ENCODE results near the gene ARHGAP1. TPM values are rescaled to one million over a fixed set of nuclear protein-coding genes. Genes with fewer than 3 reads are reported as not detected.

Gene ARHGAP1
- total RNA-seq, 1 donor from 2014 or later = 58.2 TPM

DNA sequence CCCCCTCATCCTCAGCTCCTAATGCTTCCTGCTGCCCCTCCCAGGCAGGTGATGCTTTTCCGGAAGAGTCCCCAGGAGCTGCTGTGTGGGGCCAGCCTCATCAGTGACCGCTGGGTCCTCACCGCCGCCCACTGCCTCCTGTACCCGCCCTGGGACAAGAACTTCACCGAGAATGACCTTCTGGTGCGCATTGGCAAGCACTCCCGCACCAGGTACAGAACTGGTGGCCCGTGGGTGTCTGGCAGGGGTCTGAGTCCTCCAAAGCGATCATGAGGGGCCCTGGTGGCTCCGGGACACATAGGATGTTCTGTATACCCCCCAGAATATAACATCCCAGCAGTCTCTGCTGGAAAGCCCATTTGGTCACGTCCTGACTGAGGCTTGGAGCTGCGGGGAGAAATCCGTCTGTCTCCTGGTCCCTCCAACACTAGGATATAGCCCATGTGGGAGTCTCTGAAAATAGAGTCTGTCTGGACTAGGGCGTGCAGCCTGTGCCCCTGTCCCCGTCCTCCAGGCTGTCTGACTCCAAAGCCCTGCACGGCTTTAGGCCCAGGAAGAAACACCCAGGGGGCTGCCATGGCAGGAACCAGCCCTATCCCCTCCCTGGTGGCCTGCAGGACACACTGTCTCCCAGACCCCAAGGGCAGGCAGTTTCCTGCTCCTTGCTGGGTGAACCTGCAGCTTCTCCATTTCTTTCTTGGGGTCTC lies 27.7 kb upstream of the ARHGAP1 start:
- Mint-ChIP-seq H3K27me3 (no peaks in the 10 kb centered on the region), H3K27ac (no peak overlapping the region), H3K36me3 (no peaks in the 10 kb centered on the region), H3K9me3 (no peaks in the 10 kb centered on the region), H3K4me3 (no peak overlapping the region), H3K4me1 (ENCODE audit: unreplicated experiment) (no peaks in the 10 kb centered on the region)
- DNase-seq (ENCODE audit: extremely low spot score, unreplicated experiment) = no peak
- TF ChIP-seq, protein P1, sequence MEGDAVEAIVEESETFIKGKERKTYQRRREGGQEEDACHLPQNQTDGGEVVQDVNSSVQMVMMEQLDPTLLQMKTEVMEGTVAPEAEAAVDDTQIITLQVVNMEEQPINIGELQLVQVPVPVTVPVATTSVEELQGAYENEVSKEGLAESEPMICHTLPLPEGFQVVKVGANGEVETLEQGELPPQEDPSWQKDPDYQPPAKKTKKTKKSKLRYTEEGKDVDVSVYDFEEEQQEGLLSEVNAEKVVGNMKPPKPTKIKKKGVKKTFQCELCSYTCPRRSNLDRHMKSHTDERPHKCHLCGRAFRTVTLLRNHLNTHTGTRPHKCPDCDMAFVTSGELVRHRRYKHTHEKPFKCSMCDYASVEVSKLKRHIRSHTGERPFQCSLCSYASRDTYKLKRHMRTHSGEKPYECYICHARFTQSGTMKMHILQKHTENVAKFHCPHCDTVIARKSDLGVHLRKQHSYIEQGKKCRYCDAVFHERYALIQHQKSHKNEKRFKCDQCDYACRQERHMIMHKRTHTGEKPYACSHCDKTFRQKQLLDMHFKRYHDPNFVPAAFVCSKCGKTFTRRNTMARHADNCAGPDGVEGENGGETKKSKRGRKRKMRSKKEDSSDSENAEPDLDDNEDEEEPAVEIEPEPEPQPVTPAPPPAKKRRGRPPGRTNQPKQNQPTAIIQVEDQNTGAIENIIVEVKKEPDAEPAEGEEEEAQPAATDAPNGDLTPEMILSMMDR (conservative IDR thresholded peaks at IDR 0.05) = no peak

DNA sequence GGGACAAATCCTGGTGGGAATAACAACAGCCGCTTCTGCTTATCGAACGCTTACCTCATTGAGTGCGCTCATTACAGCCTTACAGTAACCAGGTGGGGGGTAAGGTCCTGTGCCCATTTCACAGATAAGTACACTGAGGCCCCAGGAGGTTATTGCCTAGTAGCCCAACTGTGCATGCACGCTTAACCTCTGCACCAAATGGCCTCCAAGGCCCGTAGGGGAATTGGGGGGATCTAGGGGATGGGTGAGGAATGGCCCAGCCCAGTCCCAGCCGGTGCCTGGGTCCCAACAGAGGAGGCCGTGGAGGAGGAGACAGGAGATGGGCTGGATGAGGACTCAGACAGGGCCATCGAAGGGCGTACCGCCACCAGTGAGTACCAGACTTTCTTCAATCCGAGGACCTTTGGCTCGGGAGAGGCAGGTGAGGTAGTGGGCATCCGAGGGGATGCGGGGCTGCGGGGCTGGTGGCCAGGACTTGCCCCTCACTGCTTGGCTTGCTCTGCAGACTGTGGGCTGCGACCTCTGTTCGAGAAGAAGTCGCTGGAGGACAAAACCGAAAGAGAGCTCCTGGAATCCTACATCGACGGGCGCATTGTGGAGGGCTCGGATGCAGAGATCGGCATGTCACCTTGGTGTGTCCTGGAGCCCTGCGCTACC lies 25.9 kb upstream of the ARHGAP1 start:
- H3K4me3 Mint-ChIP-seq = no peak overlapping the region
- H3K27ac Mint-ChIP-seq = no peak overlapping the region
- TF ChIP-seq, protein P1 (conservative IDR thresholded peaks at IDR 0.05) = no peak
- no peaks in the 10 kb centered on the region for H3K4me1 Mint-ChIP-seq (ENCODE audit: unreplicated experiment)
- H3K9me3 Mint-ChIP-seq = no peaks in the 10 kb centered on the region
- H3K27me3 Mint-ChIP-seq = no peaks in the 10 kb centered on the region
- H3K36me3 Mint-ChIP-seq = no peaks in the 10 kb centered on the region
- DNase-seq (ENCODE audit: extremely low spot score, unreplicated experiment) = no peak

DNA sequence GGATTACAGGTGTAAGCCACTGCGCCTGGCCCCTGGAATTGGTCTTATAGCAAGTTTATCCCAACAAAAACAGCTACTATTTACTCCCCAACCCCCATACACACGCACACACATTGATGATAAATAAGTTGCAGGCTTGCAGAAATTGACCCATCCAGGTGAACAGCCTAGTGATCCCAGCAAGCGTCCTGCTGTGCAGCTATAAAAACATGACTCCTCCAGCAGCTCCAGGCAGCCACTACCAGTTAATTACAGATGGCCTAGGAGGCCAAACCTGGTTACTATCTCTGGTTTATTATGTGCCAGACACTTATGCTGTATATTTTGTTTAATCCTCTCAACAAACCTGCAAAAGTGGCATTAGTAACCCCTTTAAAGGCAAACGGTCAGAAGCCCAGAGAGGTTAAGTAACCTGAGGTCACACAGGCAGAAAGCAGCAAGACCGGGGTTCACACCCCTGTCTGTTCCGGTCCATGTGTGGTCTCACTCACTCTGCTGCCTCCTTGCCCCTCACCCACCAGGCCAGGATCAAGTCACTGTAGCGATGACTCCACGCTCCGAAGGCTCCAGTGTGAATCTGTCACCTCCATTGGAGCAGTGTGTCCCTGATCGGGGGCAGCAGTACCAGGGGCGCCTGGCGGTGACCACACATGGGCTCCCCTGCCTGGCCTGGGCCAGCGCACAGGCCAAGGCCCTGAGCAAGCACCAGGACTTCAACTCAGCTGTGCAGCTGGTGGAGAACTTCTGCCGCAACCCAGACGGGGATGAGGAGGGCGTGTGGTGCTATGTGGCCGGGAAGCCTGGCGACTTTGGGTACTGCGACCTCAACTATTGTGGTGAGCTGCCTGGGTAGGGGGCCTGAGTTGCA lies 25.2 kb upstream of the ARHGAP1 start:
- Mint-ChIP-seq H3K4me3 (no peak overlapping the region), H3K27me3 (no peaks in the 10 kb centered on the region), H3K9me3 (no peaks in the 10 kb centered on the region), H3K27ac (no peak overlapping the region), H3K4me1 (ENCODE audit: unreplicated experiment) (no peaks in the 10 kb centered on the region), H3K36me3 (no peaks in the 10 kb centered on the region)
- TF ChIP-seq, protein P1 (conservative IDR thresholded peaks at IDR 0.05) = no peak
- no peak for DNase-seq (ENCODE audit: extremely low spot score, unreplicated experiment)

DNA sequence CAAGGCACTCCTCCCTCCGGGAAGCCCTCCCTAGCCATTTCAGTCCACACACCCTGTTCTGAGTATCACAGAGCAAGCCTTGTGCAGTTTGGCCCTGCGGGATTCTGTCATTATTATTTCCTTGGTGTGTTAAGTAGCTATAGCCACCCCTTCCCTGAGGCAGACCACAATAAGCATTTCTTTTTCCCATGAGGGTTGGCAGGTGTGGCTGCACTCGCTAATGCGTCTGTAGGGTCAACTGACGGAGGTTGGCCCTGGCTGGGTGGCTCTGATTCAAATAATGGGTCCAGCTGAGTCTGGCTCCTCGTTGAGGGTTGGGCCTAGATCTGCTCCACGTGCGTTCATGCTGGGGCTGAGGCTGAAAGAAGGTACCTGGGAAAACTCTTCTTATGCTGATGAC lies 23.7 kb upstream of the ARHGAP1 start:
- Mint-ChIP-seq H3K4me3 (no peak overlapping the region), H3K36me3 (no peaks in the 10 kb centered on the region), H3K4me1 (ENCODE audit: unreplicated experiment) (no peaks in the 10 kb centered on the region), H3K27me3 (no peaks in the 10 kb centered on the region), H3K27ac (no peak overlapping the region), H3K9me3 (no peaks in the 10 kb centered on the region)
- no peak for DNase-seq (ENCODE audit: extremely low spot score, unreplicated experiment)
- TF ChIP-seq, protein P1 (conservative IDR thresholded peaks at IDR 0.05) = no peak

DNA sequence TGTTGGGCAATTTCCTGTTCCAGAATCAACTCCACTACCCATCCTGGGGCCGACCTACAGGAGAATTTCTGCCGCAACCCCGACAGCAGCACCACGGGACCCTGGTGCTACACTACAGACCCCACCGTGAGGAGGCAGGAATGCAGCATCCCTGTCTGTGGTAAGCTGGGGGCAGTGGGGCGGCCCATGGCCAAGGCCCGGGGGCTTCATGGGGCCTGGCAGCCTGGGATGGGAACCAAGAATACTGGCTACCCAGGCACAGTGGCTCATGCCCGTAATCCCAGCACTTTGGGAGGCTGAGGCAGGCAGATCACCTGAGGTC lies 22.9 kb upstream of the ARHGAP1 start:
- Mint-ChIP-seq H3K27ac (no peak overlapping the region), H3K36me3 (no peaks in the 10 kb centered on the region), H3K9me3 (no peaks in the 10 kb centered on the region), H3K4me3 (no peak overlapping the region), H3K4me1 (ENCODE audit: unreplicated experiment) (no peaks in the 10 kb centered on the region), H3K27me3 (no peaks in the 10 kb centered on the region)
- DNase-seq (ENCODE audit: extremely low spot score, unreplicated experiment) = no peak
- TF ChIP-seq, protein P1 (conservative IDR thresholded peaks at IDR 0.05) = no peak
